Ascending aorta (tissue), 2 donors: Measurements from ENCODE around the gene HP1BP3. TPM values are rescaled to one million over a fixed set of nuclear protein-coding genes. Genes with fewer than 3 reads are reported as not detected.
A peak's percentile ranks its signal among the peaks of the same experiment; 100 is the strongest.

Experiments
- DNase-seq, 2 donors: peaks; one replicate each; pipeline ENCODE4 v3.0.0-alpha.2; 2019; ENCODE audit warnings: low spot score in 2 of 2
- H3K27ac ChIP-seq, 2 donors: fragments of 200-600 bp; sonication (generic); one replicate each; pipeline ENCODE4 v1.5.1; 2016 to 2017; ENCODE audit warnings: mild to moderate bottlenecking in 1 of 2
- H3K27me3 ChIP-seq: fragments of 200-600 bp; sonication (generic); one replicate; pipeline ENCODE4 v1.5.1; 2017
- H3K36me3 ChIP-seq, 2 donors: fragments of 200-600 bp; sonication (generic); one replicate each; pipeline ENCODE4 v1.5.1; 2016
- H3K4me1 ChIP-seq, 2 donors: fragments of 200-600 bp; sonication (generic); one replicate each; pipeline ENCODE4 v1.5.1; 2016 to 2017; ENCODE audit warnings: mild to moderate bottlenecking in 1 of 2
- H3K4me3 ChIP-seq, 2 donors: fragments of 200-600 bp; sonication (generic); one replicate each; pipeline ENCODE4 v1.5.1; 2016 to 2017; ENCODE audit warnings: mild to moderate bottlenecking in 1 of 2
- H3K9me3 ChIP-seq, 2 donors: fragments of 200-600 bp; sonication (generic); one replicate each; pipeline ENCODE4 v1.5.1; 2016
- intact Hi-C: fragments of 100-400 bp; cut with DNase I; formaldehyde crosslinking; loops from one replicate; pipeline ENCODE4 v1.15.1; 2023
- total RNA-seq: library from RNA; depleted of rRNA; stranded (reverse); fragments of >200 nt; gene quantifications from one replicate; pipeline ENCODE4 v1.1.0, GENCODE V29; 2016
- TF ChIP-seq, protein P1 (sequence below), 3 experiments: fragments of 200-600 bp in 2 of 3; fragments of 450-650 bp in 1 of 3; sonication (generic) in 2 of 3; IDR thresholded peaks; one replicate each; pipeline ENCODE4 v1.5.1; 2016 to 2019; ENCODE audit warnings: antibody characterized with exemption in 3 of 3, mild to moderate bottlenecking in 1 of 3, moderate library complexity in 1 of 3

The HP1BP3 gene
- total RNA-seq, 1 donor from 2014 or later, result 109 TPM

DNA sequence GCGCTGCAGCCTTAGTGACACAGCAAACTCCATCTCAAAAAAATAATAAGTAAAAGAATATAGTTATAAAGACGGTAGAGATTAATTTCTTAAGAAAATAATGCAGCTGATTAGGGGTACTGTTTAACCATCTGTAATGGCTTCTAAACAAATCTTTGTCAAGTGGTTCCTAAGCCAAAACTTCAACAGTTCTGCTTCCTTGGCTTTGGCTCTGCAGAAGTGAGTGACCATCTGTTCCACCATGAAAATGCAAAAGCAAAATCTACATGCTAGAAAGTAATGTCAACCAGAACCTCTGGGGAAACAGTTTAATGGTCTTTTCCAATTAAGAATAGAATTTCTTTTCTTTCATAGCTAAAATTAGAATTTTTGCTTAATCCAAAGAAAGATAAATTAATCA is 46.3 kb downstream of the HP1BP3 start:
- H3K36me3 ChIP-seq, result peaks cover 51 to 63% of the 10 kb centered on the region in 2 donors

DNA sequence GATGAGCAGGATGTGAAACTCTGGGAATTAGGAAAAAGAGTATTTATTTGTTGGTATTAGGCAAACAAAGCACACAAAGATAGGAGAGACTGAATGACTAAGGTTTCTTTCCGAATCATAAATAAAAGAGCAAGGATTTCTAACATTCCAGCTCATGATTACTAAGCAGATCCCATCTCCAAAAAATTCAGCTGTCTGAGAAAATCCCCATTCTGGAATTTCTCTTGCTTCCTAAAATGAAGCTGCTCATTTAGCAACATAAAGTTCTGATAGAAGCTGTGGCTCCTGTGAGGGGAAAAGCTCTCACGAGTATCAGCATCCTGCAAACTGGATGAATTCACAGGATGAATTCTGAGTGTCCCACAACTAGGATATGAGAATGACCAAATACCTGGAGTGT is 47.9 kb downstream of the HP1BP3 start:
- H3K4me3 ChIP-seq, result no peak overlapping the region
- TF ChIP-seq, protein P1, sequence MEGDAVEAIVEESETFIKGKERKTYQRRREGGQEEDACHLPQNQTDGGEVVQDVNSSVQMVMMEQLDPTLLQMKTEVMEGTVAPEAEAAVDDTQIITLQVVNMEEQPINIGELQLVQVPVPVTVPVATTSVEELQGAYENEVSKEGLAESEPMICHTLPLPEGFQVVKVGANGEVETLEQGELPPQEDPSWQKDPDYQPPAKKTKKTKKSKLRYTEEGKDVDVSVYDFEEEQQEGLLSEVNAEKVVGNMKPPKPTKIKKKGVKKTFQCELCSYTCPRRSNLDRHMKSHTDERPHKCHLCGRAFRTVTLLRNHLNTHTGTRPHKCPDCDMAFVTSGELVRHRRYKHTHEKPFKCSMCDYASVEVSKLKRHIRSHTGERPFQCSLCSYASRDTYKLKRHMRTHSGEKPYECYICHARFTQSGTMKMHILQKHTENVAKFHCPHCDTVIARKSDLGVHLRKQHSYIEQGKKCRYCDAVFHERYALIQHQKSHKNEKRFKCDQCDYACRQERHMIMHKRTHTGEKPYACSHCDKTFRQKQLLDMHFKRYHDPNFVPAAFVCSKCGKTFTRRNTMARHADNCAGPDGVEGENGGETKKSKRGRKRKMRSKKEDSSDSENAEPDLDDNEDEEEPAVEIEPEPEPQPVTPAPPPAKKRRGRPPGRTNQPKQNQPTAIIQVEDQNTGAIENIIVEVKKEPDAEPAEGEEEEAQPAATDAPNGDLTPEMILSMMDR (IDR thresholded peaks at IDR 0.05), result no peak
- H3K36me3 ChIP-seq, result peaks cover 35 to 47% of the 10 kb centered on the region in 2 donors
- H3K9me3 ChIP-seq, result no peaks in the 10 kb centered on the region
- no peak for DNase-seq
- no peaks in the 10 kb centered on the region for H3K27me3 ChIP-seq
- no peak overlapping the region for H3K27ac ChIP-seq
- intact Hi-C loops, result loop anchor here (10.0 kb wide), 1 partner anchor 214 kb away; no protein-coding TSS in a partner anchor
- no peaks in the 10 kb centered on the region for H3K4me1 ChIP-seq

More for the DNA sequence above, 46.3 kb downstream of the HP1BP3 start:
- Histone ChIP-seq H3K27me3 (no peaks in the 10 kb centered on the region), H3K4me3 (no peak overlapping the region), H3K4me1 (no peaks in the 10 kb centered on the region), H3K27ac (no peak overlapping the region), H3K9me3 (no peaks in the 10 kb centered on the region)
- intact Hi-C loops, result no loop called here
- TF ChIP-seq, protein P1 (IDR thresholded peaks at IDR 0.05), result no peak
- DNase-seq, result no peak

DNA sequence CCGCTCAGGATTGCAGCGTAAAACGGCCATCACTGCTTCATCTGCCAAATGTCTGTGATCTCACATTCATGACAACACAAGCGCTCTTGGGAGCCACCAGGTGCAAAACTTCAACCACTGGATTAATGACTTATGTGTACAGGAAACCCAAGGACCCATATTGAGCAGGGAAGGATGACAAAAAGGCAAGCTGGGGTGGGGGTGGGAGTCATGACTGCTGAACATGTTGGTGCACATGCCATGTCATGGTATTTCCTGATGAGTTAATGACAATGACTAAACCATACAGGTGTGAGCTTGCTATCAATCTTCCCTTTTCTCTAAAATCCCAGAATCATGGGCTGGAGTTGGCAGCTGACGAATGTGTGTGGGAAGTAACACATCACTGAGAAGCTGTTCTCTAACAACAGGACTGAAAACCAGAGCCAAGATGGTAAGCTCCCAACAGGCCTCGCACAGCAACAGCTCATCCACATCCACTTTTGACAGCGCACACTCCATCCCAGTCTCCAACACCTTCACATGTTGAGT is 51.5 kb downstream of the HP1BP3 start:
- H3K9me3 ChIP-seq, result no peaks in the 10 kb centered on the region
- H3K36me3 ChIP-seq, result peaks cover 13 to 19% of the 10 kb centered on the region in 2 donors
- no peak overlapping the region for H3K4me3 ChIP-seq
- intact Hi-C loops, result loop anchor here (10.0 kb wide), 1 partner anchor 211 kb away; no protein-coding TSS in a partner anchor
- peak overlapping the region in 1 of 2 donors; percentile 7 for H3K27ac ChIP-seq
- TF ChIP-seq, protein P1 (IDR thresholded peaks at IDR 0.05), result no peak
- peaks cover 5% of the 10 kb centered on the region for H3K27me3 ChIP-seq
- H3K4me1 ChIP-seq, result peaks cover 7 to 19% of the 10 kb centered on the region in 2 donors
- DNase-seq, result peak in 1 of 2 donors; percentile 38

DNA sequence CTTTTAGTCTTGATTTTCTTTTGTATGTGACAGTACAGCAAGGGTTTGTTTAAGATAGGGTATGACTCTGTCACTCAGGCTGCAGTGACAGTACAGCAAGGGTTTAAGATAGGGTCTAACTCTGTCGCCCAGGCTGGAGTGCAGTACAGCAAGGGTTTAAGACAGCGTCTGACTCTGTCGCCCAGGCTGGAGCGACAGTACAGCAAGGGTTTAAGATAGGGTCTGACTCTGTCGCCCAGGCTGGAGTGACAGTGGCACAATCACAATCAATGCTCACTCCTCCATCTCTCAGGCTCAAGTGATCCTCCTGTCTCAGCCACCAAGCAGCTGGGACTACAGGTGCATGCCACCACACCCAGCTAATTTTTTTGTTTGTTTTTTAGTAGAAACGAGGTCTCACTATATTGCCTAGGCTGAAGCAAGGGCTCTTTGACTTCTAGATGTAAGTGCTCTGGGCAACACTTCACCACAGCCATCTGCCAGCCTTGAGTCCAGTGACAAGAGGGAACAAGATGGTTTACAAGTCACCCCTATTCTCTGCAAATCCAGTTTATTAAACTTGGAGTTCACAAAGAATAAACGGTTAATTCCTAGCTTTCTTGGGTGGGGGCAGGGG is 53.6 kb downstream of the HP1BP3 start:
- Histone ChIP-seq H3K27ac (peak overlapping the region; percentile 63 to 85), H3K4me1 (peaks cover 7 to 19% of the 10 kb centered on the region in 2 donors), H3K27me3 (peaks cover 5% of the 10 kb centered on the region), H3K36me3 (peaks cover 6 to 15% of the 10 kb centered on the region in 2 donors), H3K9me3 (no peaks in the 10 kb centered on the region), H3K4me3 (peak overlapping the region; percentile 70 to 85)
- intact Hi-C loops, result loop anchor here (1.0 to 10.0 kb wide), 5 partner anchors 37 to 609 kb away; partner anchors contain the start of genes DDOST and HP1BP3
- TF ChIP-seq, protein P1 (IDR thresholded peaks at IDR 0.05), result no peak
- peak in 1 of 2 donors; percentile 62 for DNase-seq

DNA sequence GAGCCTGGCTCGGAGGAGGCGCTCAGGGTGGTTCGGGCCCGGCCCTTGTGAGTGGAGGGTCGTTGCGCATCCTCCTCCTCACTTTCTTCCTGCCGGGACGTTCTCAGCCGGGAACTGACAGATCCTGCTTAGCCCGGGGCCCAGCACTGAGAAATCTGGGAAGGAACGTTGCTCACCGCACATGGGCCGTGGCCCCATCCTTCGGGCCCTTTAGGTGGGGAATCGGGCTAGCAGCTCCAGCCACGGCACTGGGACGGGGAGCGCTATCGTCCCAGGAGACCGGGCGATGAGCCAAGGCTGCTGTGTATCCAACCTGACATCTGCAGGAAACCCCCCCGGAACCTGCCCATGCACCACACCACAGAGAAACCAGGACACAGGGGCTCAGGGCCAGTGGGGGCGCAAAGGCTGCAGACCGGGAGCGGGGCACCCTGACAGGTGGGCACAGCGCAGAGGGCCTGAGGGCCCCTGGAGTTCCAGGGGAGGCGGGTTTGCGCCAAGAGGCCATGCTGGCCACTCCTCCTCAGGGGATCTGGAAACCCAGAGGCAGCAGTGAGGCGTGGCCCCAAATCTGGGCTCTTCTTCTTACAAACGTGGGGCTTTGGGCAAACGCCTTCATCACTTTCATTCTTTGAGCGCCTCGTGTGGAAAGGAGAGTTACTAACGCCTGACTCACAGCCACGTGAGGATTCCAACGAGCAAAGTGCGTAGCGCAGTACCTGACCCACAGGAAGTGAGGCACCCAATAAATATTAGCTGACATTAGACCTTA is 54.3 kb downstream of the HP1BP3 start, which contains the start of gene SH2D5:
Gene SH2D5, minus strand, starts transcription at position 116 of the 772 bp plus-strand sequence. CDS start 4,659 bp downstream, outside the sequence.
- TF ChIP-seq, protein P1 (IDR thresholded peaks at IDR 0.05), result peak; percentile 19 to 38 (median 27)
- DNase-seq, result peak; percentile 68 to 94
- Histone ChIP-seq H3K9me3 (no peaks in the 10 kb centered on the region), H3K27me3 (peaks cover 5% of the 10 kb centered on the region), H3K4me1 (peaks cover 7 to 19% of the 10 kb centered on the region in 2 donors), H3K4me3 (peak within 1 kb of the TSS; percentile 70 to 85), H3K27ac (peak within 1 kb of the TSS; percentile 66 to 85), H3K36me3 (peaks cover 6 to 8% of the 10 kb centered on the region in 2 donors)
- intact Hi-C loops, result loop anchor here (1.0 to 10.0 kb wide), 5 partner anchors 36 to 610 kb away; partner anchors contain the start of genes DDOST and HP1BP3
